Mesothelial cell of epicardium (in vitro differentiated cells): Measurements from ENCODE around the gene OAF. TPM values are rescaled to one million over a fixed set of nuclear protein-coding genes. Genes with fewer than 3 reads are reported as not detected.

Source experiments
- DNase-seq, 2 experiments: peaks; one replicate each; pipeline ENCODE4 v3.0.0; 2021; ENCODE audit warnings: low spot score in 2 of 2; ENCODE audit not compliant: unreplicated experiment in 2 of 2
- H3K27ac Mint-ChIP-seq: 2 replicates; pipeline ENCODE4 v1.8.0; 2021; ENCODE audit warnings: mixed read lengths
- H3K27me3 Mint-ChIP-seq: 2 replicates; pipeline ENCODE4 v1.8.0; 2021; ENCODE audit warnings: low read depth, mixed read lengths
- H3K36me3 Mint-ChIP-seq: 2 replicates; pipeline ENCODE4 v1.8.0; 2021; ENCODE audit warnings: mixed read lengths
- H3K4me1 Mint-ChIP-seq: 2 replicates; pipeline ENCODE4 v1.8.0; 2021; ENCODE audit warnings: mixed read lengths
- H3K4me3 Mint-ChIP-seq: 2 replicates; pipeline ENCODE4 v1.8.0; 2021; ENCODE audit warnings: mild to moderate bottlenecking, moderate library complexity, mixed read lengths
- H3K9me3 Mint-ChIP-seq: 2 replicates; pipeline ENCODE4 v1.8.0; 2021; ENCODE audit warnings: mixed read lengths
- total RNA-seq: library from RNA; stranded (reverse); gene quantifications from 3 replicates; pipeline ENCODE4 v1.2.1, GENCODE V29; 2021
- TF ChIP-seq, protein P1 (sequence below): fragments of 200-600 bp; sonication (generic); IDR thresholded peaks from one replicate; pipeline ENCODE4 v1.5.0; 2021; ENCODE audit warnings: antibody characterized with exemption; ENCODE audit not compliant: unreplicated experiment

The OAF gene
- total RNA-seq, 1 donor from 2014 or later, result 32.2 TPM

DNA sequence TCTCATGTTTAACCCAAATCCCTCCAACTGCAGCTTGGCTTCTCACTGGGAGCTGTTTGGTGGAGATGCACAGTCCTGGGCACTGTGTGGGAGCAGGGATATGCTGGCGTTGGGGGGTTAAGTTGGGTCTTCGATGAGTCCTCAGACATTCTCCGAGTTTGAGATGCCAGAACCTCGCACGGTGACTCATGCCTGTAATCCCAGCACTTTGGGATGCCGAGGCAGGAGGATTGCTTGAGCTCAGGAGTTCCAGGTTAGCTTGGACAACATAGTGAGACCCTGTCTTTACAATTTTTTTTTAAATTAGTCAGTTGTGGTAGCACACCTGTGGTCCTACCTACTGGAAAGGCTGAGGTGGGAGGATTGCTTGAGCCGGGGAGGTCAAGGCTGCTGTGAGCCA, 49.8 kb downstream of the OAF start:
- peaks cover 5% of the 10 kb centered on the region for H3K4me1 Mint-ChIP-seq
- H3K27me3 Mint-ChIP-seq, result peaks cover 53% of the 10 kb centered on the region
- TF ChIP-seq, protein P1, sequence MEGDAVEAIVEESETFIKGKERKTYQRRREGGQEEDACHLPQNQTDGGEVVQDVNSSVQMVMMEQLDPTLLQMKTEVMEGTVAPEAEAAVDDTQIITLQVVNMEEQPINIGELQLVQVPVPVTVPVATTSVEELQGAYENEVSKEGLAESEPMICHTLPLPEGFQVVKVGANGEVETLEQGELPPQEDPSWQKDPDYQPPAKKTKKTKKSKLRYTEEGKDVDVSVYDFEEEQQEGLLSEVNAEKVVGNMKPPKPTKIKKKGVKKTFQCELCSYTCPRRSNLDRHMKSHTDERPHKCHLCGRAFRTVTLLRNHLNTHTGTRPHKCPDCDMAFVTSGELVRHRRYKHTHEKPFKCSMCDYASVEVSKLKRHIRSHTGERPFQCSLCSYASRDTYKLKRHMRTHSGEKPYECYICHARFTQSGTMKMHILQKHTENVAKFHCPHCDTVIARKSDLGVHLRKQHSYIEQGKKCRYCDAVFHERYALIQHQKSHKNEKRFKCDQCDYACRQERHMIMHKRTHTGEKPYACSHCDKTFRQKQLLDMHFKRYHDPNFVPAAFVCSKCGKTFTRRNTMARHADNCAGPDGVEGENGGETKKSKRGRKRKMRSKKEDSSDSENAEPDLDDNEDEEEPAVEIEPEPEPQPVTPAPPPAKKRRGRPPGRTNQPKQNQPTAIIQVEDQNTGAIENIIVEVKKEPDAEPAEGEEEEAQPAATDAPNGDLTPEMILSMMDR, result no peak
- DNase-seq, result no peak
- H3K4me3 Mint-ChIP-seq, result no peak overlapping the region
- no peaks in the 10 kb centered on the region for H3K36me3 Mint-ChIP-seq
- no peaks in the 10 kb centered on the region for H3K9me3 Mint-ChIP-seq
- H3K27ac Mint-ChIP-seq, result no peak overlapping the region

DNA sequence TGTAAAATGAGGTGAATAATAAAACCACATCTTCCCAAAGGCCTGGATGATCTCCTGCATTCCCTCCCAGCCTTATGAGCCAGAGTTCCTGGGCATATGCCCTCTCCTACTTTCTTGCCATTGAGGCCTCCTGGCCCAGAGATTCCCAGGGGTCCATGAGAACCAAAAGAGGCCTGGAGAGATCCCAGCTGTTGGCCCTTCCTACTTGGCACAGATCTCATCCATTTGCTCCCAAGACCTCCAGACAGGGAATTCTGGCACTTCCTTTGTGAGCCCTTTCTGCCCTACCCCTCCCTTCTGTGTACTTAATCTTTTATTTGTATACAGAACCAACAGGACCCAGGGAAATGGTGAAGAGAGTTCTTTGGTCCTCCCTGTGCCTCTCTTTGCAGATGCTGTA, 50.5 kb downstream of the OAF start:
- TF ChIP-seq, protein P1, result no peak
- no peak overlapping the region for H3K4me3 Mint-ChIP-seq
- H3K4me1 Mint-ChIP-seq, result no peaks in the 10 kb centered on the region
- peaks cover 53% of the 10 kb centered on the region for H3K27me3 Mint-ChIP-seq
- H3K36me3 Mint-ChIP-seq, result no peaks in the 10 kb centered on the region
- no peak overlapping the region for H3K27ac Mint-ChIP-seq
- H3K9me3 Mint-ChIP-seq, result no peaks in the 10 kb centered on the region
- DNase-seq, result no peak

DNA sequence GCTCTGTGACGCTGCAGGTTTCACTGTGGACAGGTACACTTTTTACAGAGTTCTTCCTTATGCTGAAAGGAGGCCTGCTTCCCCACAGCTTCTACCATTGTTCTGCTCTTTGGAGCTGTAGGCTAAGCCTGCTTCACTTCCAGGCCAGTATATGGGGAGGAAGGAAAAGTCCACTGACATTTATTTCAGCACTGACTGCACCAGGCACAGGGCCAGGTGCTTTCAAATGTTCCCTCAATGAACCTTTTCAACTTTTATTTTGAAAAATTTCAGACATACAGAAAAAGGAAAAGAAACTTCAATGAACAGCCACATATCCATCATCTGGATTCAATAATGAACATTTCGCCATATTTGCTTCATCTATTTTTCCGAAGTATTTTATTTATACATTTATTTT, 51.1 kb downstream of the OAF start:
- H3K36me3 Mint-ChIP-seq, result no peaks in the 10 kb centered on the region
- H3K9me3 Mint-ChIP-seq, result no peaks in the 10 kb centered on the region
- peaks cover 54% of the 10 kb centered on the region for H3K27me3 Mint-ChIP-seq
- TF ChIP-seq, protein P1, result no peak
- no peak overlapping the region for H3K27ac Mint-ChIP-seq
- H3K4me3 Mint-ChIP-seq, result no peak overlapping the region
- H3K4me1 Mint-ChIP-seq, result no peaks in the 10 kb centered on the region
- DNase-seq, result no peak

DNA sequence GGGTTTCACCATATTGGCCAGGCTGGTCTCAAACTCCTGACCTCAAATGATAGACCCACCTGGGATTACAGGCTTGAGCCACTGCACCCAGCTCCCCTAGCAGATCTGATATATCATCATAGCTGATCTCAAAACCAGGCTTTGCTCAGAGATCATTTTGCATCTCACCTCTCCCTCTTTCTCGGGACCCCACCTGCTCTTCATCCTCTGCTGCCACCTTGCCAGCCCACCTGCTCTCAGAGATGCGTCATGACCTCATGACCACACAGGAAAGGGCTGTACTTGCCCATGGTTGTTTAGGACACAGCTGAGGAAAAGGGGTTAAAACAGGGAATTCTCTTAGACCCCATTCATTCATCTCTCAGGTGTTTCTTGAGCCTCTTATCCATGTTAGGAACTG, 56.5 kb downstream of the OAF start:
- H3K27me3 Mint-ChIP-seq, result peaks cover 44% of the 10 kb centered on the region
- no peak overlapping the region for H3K4me3 Mint-ChIP-seq
- DNase-seq, result no peak
- no peaks in the 10 kb centered on the region for H3K9me3 Mint-ChIP-seq
- TF ChIP-seq, protein P1, result no peak
- H3K36me3 Mint-ChIP-seq, result no peaks in the 10 kb centered on the region
- H3K27ac Mint-ChIP-seq, result no peak overlapping the region
- H3K4me1 Mint-ChIP-seq, result no peaks in the 10 kb centered on the region

DNA sequence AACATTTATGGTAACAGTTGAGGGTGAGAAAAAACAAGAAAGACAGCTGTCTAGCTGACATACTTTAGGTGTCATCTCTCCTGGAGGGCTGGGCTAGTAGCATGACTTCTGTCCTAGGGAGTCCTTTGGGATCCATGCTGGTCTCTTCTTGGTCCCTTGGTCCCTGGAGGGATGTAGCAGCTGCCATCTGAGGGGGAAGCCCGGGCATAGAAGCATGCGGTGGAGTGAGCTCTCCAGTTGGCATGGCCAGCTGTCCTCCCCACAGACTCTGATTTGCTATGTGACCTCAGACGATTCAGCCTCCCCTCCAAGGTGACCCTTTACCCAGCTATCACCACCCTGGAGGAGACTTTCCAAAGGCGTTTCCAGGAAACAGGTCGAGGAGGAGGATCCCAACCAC, 57.9 kb downstream of the OAF start:
- H3K27ac Mint-ChIP-seq, result no peak overlapping the region
- TF ChIP-seq, protein P1, result no peak
- DNase-seq, result no peak
- no peaks in the 10 kb centered on the region for H3K9me3 Mint-ChIP-seq
- H3K36me3 Mint-ChIP-seq, result no peaks in the 10 kb centered on the region
- peaks cover 4% of the 10 kb centered on the region for H3K4me1 Mint-ChIP-seq
- H3K27me3 Mint-ChIP-seq, result peaks cover 41% of the 10 kb centered on the region
- H3K4me3 Mint-ChIP-seq, result no peak overlapping the region

DNA sequence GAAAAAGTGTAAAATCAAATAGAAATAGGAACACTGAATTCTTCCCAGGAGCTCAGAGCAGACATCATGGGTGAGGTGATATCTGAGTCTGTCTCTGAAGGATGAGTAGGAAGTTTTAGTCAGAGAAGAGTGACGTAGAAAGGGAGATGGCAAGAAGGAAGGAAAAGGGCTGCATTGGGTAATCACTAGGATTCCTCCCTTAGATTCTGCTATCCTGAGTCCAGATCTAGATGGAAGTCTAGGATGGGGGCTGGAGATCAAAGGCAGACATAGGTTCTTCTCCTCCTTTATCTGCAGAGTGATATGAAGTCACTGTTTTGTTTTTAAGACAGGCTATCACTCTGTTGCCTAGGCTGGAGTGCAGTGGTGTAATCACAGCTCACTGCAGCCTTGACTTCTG, 59.6 kb downstream of the OAF start:
- TF ChIP-seq, protein P1, result no peak
- no peaks in the 10 kb centered on the region for H3K9me3 Mint-ChIP-seq
- no peak for DNase-seq
- no peak overlapping the region for H3K4me3 Mint-ChIP-seq
- H3K27me3 Mint-ChIP-seq, result peaks cover 35% of the 10 kb centered on the region
- H3K4me1 Mint-ChIP-seq, result peaks cover 4% of the 10 kb centered on the region
- no peak overlapping the region for H3K27ac Mint-ChIP-seq
- no peaks in the 10 kb centered on the region for H3K36me3 Mint-ChIP-seq
